ENCODE results near the gene GALR2. TPM values are rescaled to one million over a fixed set of nuclear protein-coding genes. Genes with fewer than 3 reads are reported as not detected.
"Not testable (repeated sequence)": the region's sequence is repeated elsewhere in the genome, so short reads cannot be mapped to it uniquely, and the experiment has no call there.

The GALR2 gene
- total RNA-seq, 2 experiments from 2014 or later: 0.15 TPM

GRCh38 chr17:76078370-76078769 is 3.8 kb downstream of the GALR2 start:
- H3K4me3 Mint-ChIP-seq: not testable (repeated sequence)
- CTCF ChIA-PET: interaction anchor here (1.4 to 2.1 kb wide), 2 partner anchors 11 to 201 kb away, joined by 5 to 9 read pairs; no protein-coding TSS in a partner anchor

DNA sequence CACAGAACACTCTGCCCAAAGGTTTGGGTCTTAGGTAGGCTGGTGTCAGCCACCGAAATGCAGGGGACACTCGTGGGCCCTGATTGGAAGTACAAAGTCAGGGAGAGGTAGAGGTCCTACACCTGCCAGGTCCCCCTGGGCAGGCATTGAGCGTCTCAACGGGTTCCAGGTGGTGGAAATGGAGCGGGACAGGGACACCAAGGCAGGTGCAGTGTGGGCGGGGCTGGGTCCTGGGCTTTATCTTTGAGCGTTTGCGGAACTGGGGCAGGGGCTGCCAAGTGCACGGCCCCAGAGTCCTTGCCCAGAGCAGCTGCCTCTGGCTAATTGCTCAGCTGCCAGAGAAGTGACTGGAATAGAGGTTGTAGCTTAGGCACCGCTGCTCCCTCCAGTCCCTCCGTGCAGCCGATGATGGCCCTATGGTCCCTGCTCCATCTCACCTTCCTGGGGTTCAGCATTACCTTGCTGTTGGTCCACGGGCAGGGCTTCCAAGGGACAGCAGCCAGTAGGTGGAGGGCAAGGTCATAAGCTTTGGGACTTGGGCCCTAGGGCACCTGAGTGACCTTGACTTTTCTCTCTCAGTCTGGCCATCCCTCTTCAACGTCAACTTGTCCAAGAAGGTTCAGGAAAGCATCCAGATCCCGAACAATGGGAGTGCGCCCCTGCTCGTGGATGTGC is 4.4 kb downstream of the GALR2 start, which contains the start of gene ZACN:
TSS of gene ZACN (plus strand) at position 323 of the 675 bp plus-strand sequence. CDS start at position 406, 83 bp downstream.
- no peak within 1 kb of the TSS for H3K4me3 Mint-ChIP-seq
- peaks cover 27% of the 10 kb centered on the region for H3K4me1 Mint-ChIP-seq
- POLR2A ChIA-PET: interaction anchor here (0.6 kb wide), 1 partner anchor 46 kb away, joined by 4 read pairs; no protein-coding TSS in a partner anchor
- H3K27ac Mint-ChIP-seq: no peak within 1 kb of the TSS
- H3K36me3 Mint-ChIP-seq (ENCODE audit: low read depth): peaks cover 7% of the 10 kb centered on the region
- no peak for DNase-seq
- CTCF ChIA-PET: interaction anchor here (1.2 to 2.1 kb wide), 3 partner anchors 10 to 201 kb away, joined by 4 to 9 read pairs (median 5); no protein-coding TSS in a partner anchor
- H3K9me3 Mint-ChIP-seq: no peaks in the 10 kb centered on the region
- H3K27me3 Mint-ChIP-seq: peaks cover 47% of the 10 kb centered on the region

More at GRCh38 chr17:76078370-76078769, 3.8 kb downstream of the GALR2 start:
- H3K4me1 Mint-ChIP-seq: peaks cover 27% of the 10 kb centered on the region
- DNase-seq; H3K27ac Mint-ChIP-seq; H3K9me3 Mint-ChIP-seq; H3K36me3 Mint-ChIP-seq (ENCODE audit: low read depth): not testable (repeated sequence)
- peaks cover 51% of the 10 kb centered on the region for H3K27me3 Mint-ChIP-seq
- POLR2A ChIA-PET: interaction anchor here (0.6 kb wide), 1 partner anchor 46 kb away, joined by 4 read pairs; no protein-coding TSS in a partner anchor

- ChIA-PET POLR2A (no interaction called here), CTCF (interaction anchor here (1.2 to 2.1 kb wide), 3 partner anchors 10 to 200 kb away, joined by 4 to 9 read pairs (median 5); no protein-coding TSS in a partner anchor)
- no peaks in the 10 kb centered on the region for H3K9me3 Mint-ChIP-seq
- peaks cover 9% of the 10 kb centered on the region for H3K36me3 Mint-ChIP-seq (ENCODE audit: low read depth)
- peaks cover 26% of the 10 kb centered on the region for H3K4me1 Mint-ChIP-seq
- H3K4me3 Mint-ChIP-seq: no peak overlapping the region
- peaks cover 45% of the 10 kb centered on the region for H3K27me3 Mint-ChIP-seq
- H3K27ac Mint-ChIP-seq: no peak overlapping the region
- no peak for DNase-seq
These were observed 5.0 kb downstream of the GALR2 start for GRCh38 chr17:76079535-76079955.

GRCh38 chr17:76079956-76080767 is 5.6 kb downstream of the GALR2 start:
- H3K27me3 Mint-ChIP-seq: peaks cover 40% of the 10 kb centered on the region
- CTCF ChIA-PET: interaction anchor here (1.2 to 2.1 kb wide), 2 partner anchors 9 to 153 kb away, joined by 4 to 9 read pairs; no protein-coding TSS in a partner anchor
- H3K4me1 Mint-ChIP-seq: peaks cover 22% of the 10 kb centered on the region
- POLR2A ChIA-PET: no interaction called here
- no peak overlapping the region for H3K27ac Mint-ChIP-seq
- no peak for DNase-seq
- no peaks in the 10 kb centered on the region for H3K9me3 Mint-ChIP-seq
- no peak overlapping the region for H3K4me3 Mint-ChIP-seq
- H3K36me3 Mint-ChIP-seq (ENCODE audit: low read depth): peaks cover 9% of the 10 kb centered on the region

- POLR2A ChIA-PET: no interaction called here
- no peak for DNase-seq
- Mint-ChIP-seq H3K4me1 (peaks cover 15% of the 10 kb centered on the region), H3K36me3 (ENCODE audit: low read depth) (peaks cover 9% of the 10 kb centered on the region), H3K27ac (no peak overlapping the region), H3K4me3 (no peak overlapping the region), H3K27me3 (peaks cover 34% of the 10 kb centered on the region), H3K9me3 (no peaks in the 10 kb centered on the region)
- CTCF ChIA-PET: interaction anchor here (2.1 kb wide), 1 partner anchor 8 kb away, joined by 9 read pairs; no protein-coding TSS in a partner anchor
These were observed 6.2 kb downstream of the GALR2 start for GRCh38 chr17:76080768-76081287.

GRCh38 chr17:76081295-76082210 is 7.0 kb downstream of the GALR2 start:
- Mint-ChIP-seq H3K27ac (no peak overlapping the region), H3K27me3 (peaks cover 27% of the 10 kb centered on the region), H3K4me3 (no peak overlapping the region), H3K9me3 (no peaks in the 10 kb centered on the region), H3K36me3 (ENCODE audit: low read depth) (peaks cover 9% of the 10 kb centered on the region), H3K4me1 (peaks cover 9% of the 10 kb centered on the region)
- ChIA-PET CTCF (interaction anchor here (0.6 to 1.0 kb wide), 2 partner anchors 31 to 199 kb away, joined by 3 to 4 read pairs; no protein-coding TSS in a partner anchor), POLR2A (no interaction called here)
- no peak for DNase-seq

DNA sequence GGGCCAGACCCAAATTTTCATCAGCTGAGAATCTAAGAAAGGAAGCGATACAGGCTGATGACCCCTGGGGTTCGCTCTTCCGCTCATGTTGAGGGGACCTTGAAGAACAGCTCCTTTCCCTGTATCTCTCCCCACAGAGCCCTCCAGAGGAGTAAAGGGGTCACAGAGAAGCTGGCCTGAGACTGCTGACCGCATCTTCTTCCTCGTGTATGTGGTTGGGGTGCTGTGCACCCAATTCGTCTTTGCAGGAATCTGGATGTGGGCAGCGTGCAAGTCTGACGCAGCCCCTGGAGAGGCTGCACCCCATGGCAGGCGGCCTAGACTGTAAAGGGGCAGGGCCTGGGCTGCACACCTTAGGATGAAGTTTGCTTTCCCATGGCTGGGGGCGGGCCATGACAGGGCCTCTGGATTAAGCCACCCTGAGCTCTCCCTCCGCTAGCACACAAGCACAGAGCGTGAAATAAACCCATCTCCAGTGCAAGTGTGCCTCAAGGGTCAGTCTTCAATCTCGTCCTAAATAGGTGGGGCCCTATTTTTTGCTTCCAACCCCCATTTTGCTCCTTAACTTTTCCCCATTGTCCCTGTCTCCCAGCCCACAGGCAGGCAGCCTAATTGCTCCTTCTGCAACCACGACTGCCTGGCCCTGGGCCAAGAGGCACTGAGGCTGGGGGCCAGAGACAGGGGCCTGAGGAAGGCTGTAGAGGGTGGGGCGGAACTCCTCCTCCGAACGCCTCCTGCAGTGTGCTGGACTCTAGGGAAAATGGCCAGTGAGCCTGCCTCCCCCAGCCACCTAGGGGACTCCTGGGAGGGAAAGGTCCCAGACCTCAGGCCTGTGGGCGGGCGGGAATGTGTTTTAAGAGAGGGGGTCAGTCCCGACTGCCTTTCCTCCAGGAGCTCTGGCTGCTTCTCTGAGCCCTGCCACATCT is 8.0 kb downstream of the GALR2 start:
- ChIA-PET CTCF (interaction anchor here (0.8 to 1.0 kb wide), 2 partner anchors 19 to 197 kb away, joined by 4 read pairs; no protein-coding TSS in a partner anchor), POLR2A (no interaction called here)
- no peak overlapping the region for H3K27ac Mint-ChIP-seq
- H3K9me3 Mint-ChIP-seq: no peaks in the 10 kb centered on the region
- no peak for DNase-seq
- peaks cover 16% of the 10 kb centered on the region for H3K27me3 Mint-ChIP-seq
- H3K4me3 Mint-ChIP-seq: no peak overlapping the region
- peaks cover 2% of the 10 kb centered on the region for H3K4me1 Mint-ChIP-seq
- H3K36me3 Mint-ChIP-seq (ENCODE audit: low read depth): peaks cover 11% of the 10 kb centered on the region

DNA sequence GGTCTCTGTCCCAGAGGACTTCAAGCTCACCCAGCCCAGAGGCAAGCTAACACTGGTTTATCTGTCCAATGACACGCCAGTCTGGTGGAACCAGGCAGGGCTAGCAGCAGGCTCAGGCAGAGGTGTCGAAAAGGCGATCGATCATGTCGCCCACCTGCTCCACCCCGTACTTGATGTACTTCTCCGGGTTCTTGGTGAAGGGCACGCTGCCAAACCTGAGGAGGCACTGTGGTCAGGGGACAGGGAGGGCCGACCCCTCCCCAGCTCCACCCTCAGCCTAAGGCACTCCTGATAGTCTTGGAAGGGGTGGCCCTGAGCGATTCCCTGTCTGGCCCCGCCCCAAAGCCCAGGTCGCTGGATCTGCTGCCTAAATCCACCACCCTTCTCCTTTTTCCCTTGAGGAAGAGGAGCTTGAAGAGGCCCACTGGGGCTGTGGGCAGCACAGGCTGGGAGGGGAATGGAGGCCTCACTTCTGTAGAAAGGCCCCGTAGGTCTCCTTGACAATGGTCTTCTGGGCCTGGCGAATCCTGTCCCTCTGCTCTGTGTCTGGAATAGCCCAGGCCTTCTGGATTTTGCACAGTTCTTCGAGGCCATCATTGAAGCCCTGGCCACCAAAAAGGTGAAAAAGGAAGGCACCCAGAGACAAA is 9.1 kb downstream of the GALR2 start:
- H3K27ac Mint-ChIP-seq: no peak overlapping the region
- peaks cover 14% of the 10 kb centered on the region for H3K36me3 Mint-ChIP-seq (ENCODE audit: low read depth)
- no peak for DNase-seq
- H3K9me3 Mint-ChIP-seq: no peaks in the 10 kb centered on the region
- ChIA-PET CTCF (interaction anchor here (0.8 to 1.3 kb wide), 2 partner anchors 12 to 20 kb away, joined by 4 to 5 read pairs; partner anchors contain the start of gene SRP68), POLR2A (no interaction called here)
- H3K4me1 Mint-ChIP-seq: no peaks in the 10 kb centered on the region
- peaks cover 9% of the 10 kb centered on the region for H3K27me3 Mint-ChIP-seq
- no peak overlapping the region for H3K4me3 Mint-ChIP-seq

DNA sequence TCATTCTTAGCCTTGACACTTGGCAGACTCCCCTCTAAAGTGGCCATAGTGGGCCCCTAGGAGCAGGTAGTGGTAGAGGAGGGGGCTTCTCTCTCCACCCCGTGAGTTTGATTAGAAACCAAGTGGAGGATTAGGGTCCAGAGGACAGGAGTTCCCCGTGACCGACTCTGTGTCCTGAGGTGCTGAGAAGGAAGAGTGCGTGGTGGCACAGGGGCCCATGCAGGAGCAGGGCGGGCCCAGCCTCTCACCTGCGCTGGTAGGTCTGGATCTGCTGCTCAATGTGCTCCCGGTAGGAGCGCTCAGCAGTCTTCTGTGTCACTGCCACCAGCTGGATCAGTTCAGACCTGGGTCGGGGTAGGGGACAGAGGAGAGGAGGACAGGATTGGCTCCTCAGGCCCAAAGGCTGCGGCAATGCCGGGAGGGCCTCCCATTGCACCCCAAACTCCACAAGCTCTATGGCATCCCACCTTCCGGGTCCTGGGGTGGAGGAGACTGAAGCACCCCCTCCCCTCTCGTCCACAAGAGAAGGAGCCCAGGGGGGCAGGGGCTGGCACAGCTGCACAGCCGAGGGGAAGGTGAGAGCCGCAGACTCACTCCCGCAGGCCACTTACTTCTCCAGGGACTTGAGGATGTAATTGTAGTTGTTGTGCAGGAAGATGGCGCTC is 10.6 kb downstream of the GALR2 start:
- Mint-ChIP-seq H3K4me1 (no peaks in the 10 kb centered on the region), H3K27ac (no peak overlapping the region), H3K36me3 (ENCODE audit: low read depth) (peaks cover 22% of the 10 kb centered on the region), H3K9me3 (no peaks in the 10 kb centered on the region), H3K4me3 (no peak overlapping the region), H3K27me3 (no peaks in the 10 kb centered on the region)
- DNase-seq: no peak
- CTCF ChIA-PET: interaction anchor here (0.8 kb wide), 1 partner anchor 26 kb away, joined by 3 read pairs; no protein-coding TSS in a partner anchor
- POLR2A ChIA-PET: interaction anchor here (0.6 kb wide), 1 partner anchor 39 kb away, joined by 3 read pairs; no protein-coding TSS in a partner anchor

- Mint-ChIP-seq H3K27ac (no peak overlapping the region), H3K36me3 (ENCODE audit: low read depth) (peaks cover 22% of the 10 kb centered on the region), H3K9me3 (no peaks in the 10 kb centered on the region), H3K27me3 (no peaks in the 10 kb centered on the region), H3K4me1 (no peaks in the 10 kb centered on the region), H3K4me3 (no peak overlapping the region)
- no peak for DNase-seq
- CTCF ChIA-PET: interaction anchor here (0.8 to 1.3 kb wide), 2 partner anchors 8 to 27 kb away, joined by 3 read pairs; no protein-coding TSS in a partner anchor
- POLR2A ChIA-PET: interaction anchor here (0.5 to 0.6 kb wide), 2 partner anchors 39 to 210 kb away, joined by 3 read pairs; no protein-coding TSS in a partner anchor
These were observed 11.3 kb downstream of the GALR2 start for GRCh38 chr17:76085731-76086366.

Measured in activated CD4-positive, alpha-beta T cell treated with anti-CD3 and anti-CD28 coated beads, Interleukin-2, amount 10 ng/mL, durations not matched to agents 7 days and 5 days (primary cell).